Glomerular visceral epithelial cell (primary cell): Measurements from ENCODE around the gene RNF121.

Experiments
- DNase-seq: peaks from one replicate; pipeline ENCODE4 v3.0.0-alpha.2; 2016; ENCODE audit errors: extremely low spot score

The RNF121 gene

GRCh38 chr11:71988050-71988449 is 59.2 kb downstream of the RNF121 start:
- DNase-seq = no peak

- DNase-seq = no peak
These were observed 61.9 kb downstream of the RNF121 start for GRCh38 chr11:71990701-71991100.

- DNase-seq = no peak
These were observed 62.6 kb downstream of the RNF121 start for GRCh38 chr11:71991494-71991893.

GRCh38 chr11:71992136-71992730 is 63.4 kb downstream of the RNF121 start:
- no peak for DNase-seq

- DNase-seq = no peak
These were observed 65.9 kb downstream of the RNF121 start for GRCh38 chr11:71994786-71995185.

- DNase-seq = no peak
These were observed 67.0 kb downstream of the RNF121 start for GRCh38 chr11:71995726-71996291.

- DNase-seq = no peak
These were observed 67.7 kb downstream of the RNF121 start for GRCh38 chr11:71996517-71996916.

- no peak for DNase-seq
These were observed 68.1 kb downstream of the RNF121 start for GRCh38 chr11:71996946-71997345.

- no peak for DNase-seq
These were observed 68.7 kb downstream of the RNF121 start for GRCh38 chr11:71997594-71997993.

GRCh38 chr11:71998061-71998460 is 69.2 kb downstream of the RNF121 start:
- no peak for DNase-seq

- DNase-seq = no peak
These were observed 69.9 kb downstream of the RNF121 start, which contains the start of gene IL18BP for GRCh38 chr11:71998649-71999310. Gene IL18BP, plus strand, starts transcription at chr11:71998909. Its CDS starts 1,076 bp downstream, at chr11:71999985.

GRCh38 chr11:71999362-71999761 is 70.5 kb downstream of the RNF121 start:
- no peak for DNase-seq

GRCh38 chr11:71999798-72000197 is 71.0 kb downstream of the RNF121 start:
- no peak for DNase-seq

GRCh38 chr11:72000202-72000867 is 71.5 kb downstream of the RNF121 start:
- DNase-seq = no peak

GRCh38 chr11:72001285-72001684 is 72.4 kb downstream of the RNF121 start:
- no peak for DNase-seq

GRCh38 chr11:72001834-72002591 is 73.2 kb downstream of the RNF121 start:
- no peak for DNase-seq

- DNase-seq = no peak
These were observed 74.3 kb downstream of the RNF121 start for GRCh38 chr11:72002841-72003775.

- no peak for DNase-seq
These were observed 74.9 kb downstream of the RNF121 start for GRCh38 chr11:72003776-72004171.

GRCh38 chr11:72004515-72005346 is 75.9 kb downstream of the RNF121 start:
- no peak for DNase-seq
